Measurements from ENCODE around the gene PLEKHA7. TPM values are rescaled to one million over a fixed set of nuclear protein-coding genes. Genes with fewer than 3 reads are reported as not detected.

The PLEKHA7 gene
- polyA plus RNA-seq, 1 donor (not counting 4 experiments of a cell fraction or from before 2014, with no cell fraction given), result 1.4 TPM

DNA sequence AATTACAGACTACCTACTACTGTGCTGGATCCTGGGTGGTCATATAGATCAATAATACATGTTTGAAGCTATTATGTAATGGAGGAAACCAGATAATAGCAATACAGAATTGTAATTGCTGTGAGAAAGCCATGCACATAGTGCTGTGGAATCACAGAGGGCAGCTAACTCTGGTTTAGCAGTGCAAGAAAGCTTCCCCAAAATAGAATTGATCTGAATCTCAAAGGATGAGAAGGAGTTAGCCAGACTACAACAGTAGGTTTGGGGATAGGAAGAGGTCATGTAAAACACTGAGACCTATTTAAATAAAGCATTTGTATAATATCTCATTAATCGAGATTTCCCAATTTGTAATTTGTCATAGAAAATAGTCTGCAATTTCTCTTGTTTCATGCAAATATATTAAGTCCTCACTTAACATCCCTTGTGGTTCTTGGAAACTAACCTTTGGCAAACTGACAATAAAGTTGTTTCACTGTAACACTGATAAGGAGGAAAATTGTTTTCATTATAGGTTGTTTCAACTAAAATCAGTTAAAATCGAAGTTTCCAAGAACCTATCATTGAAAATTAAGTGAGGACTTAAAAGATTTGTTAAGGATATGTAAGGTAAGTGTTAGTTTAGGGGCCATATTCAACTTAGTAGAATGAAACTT, 268.1 kb downstream of the PLEKHA7 start:
- Histone ChIP-seq H3K9me3 (ENCODE audit: control insufficient read depth, low read depth, low read length) (no peaks in the 10 kb centered on the region), H3K27me3 (ENCODE audit: control insufficient read depth, extremely low read depth, insufficient read depth, low read length) (no peaks in the 10 kb centered on the region), H3K9me1 (ENCODE audit: control insufficient read depth, extremely low read depth, insufficient read depth, low read length) (peaks cover 3% of the 10 kb centered on the region), H4K20me1 (ENCODE audit: control insufficient read depth, extremely low read depth, insufficient read depth, low read length) (peaks cover 6% of the 10 kb centered on the region), H3K4me2 (ENCODE audit: control insufficient read depth, extremely low read depth, insufficient read depth, low read depth, low read length) (no peak overlapping the region), H3K27ac (ENCODE audit: control insufficient read depth, insufficient read depth, low read length) (no peak overlapping the region), H3K4me3 (ENCODE audit: control insufficient read depth in 2 of 3, extremely low read depth in 1 of 3, insufficient read depth in 2 of 3, low read depth in 1 of 3, low read length in 3 of 3) (no peak overlapping the region), H3K9ac (ENCODE audit: control insufficient read depth, extremely low read depth, insufficient read depth, low read length) (no peak overlapping the region), H2AFZ (ENCODE audit: control insufficient read depth, low read length) (no peak overlapping the region), H3K36me3 (ENCODE audit: control insufficient read depth in 2 of 2, extremely low read depth in 1 of 2, insufficient read depth in 2 of 2, low read length in 2 of 2) (peaks cover 17 to 31% of the 10 kb centered on the region in 2 experiments), H3K79me2 (ENCODE audit: control insufficient read depth, insufficient read depth, low read length) (peaks cover 49% of the 10 kb centered on the region), H3K4me1 (ENCODE audit: control insufficient read depth, extremely low read depth, insufficient read depth, low read length) (peaks cover 3% of the 10 kb centered on the region)
- FAIRE-seq (no peak), DNase-seq (ENCODE audit: low read depth, low spot score) (no peak)
- no peak for TF ChIP-seq EZH2 (IDR thresholded peaks at IDR 0.05; ENCODE audit: low read length)
- TF ChIP-seq, protein P1, sequence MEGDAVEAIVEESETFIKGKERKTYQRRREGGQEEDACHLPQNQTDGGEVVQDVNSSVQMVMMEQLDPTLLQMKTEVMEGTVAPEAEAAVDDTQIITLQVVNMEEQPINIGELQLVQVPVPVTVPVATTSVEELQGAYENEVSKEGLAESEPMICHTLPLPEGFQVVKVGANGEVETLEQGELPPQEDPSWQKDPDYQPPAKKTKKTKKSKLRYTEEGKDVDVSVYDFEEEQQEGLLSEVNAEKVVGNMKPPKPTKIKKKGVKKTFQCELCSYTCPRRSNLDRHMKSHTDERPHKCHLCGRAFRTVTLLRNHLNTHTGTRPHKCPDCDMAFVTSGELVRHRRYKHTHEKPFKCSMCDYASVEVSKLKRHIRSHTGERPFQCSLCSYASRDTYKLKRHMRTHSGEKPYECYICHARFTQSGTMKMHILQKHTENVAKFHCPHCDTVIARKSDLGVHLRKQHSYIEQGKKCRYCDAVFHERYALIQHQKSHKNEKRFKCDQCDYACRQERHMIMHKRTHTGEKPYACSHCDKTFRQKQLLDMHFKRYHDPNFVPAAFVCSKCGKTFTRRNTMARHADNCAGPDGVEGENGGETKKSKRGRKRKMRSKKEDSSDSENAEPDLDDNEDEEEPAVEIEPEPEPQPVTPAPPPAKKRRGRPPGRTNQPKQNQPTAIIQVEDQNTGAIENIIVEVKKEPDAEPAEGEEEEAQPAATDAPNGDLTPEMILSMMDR (optimal IDR thresholded peaks at IDR 0.05 in 1 of 3, IDR thresholded peaks at IDR 0.05 in 1 of 3, conservative IDR thresholded peaks at IDR 0.05 in 1 of 3; ENCODE audit: extremely low read depth in 1 of 3, insufficient read depth in 2 of 3, low read length in 3 of 3), result no peak
- dilution Hi-C loops (cut with MboI; ENCODE audit: extremely low pct_ligation_motif_present, low sequenced_read_pairs), result no loop called here

DNA sequence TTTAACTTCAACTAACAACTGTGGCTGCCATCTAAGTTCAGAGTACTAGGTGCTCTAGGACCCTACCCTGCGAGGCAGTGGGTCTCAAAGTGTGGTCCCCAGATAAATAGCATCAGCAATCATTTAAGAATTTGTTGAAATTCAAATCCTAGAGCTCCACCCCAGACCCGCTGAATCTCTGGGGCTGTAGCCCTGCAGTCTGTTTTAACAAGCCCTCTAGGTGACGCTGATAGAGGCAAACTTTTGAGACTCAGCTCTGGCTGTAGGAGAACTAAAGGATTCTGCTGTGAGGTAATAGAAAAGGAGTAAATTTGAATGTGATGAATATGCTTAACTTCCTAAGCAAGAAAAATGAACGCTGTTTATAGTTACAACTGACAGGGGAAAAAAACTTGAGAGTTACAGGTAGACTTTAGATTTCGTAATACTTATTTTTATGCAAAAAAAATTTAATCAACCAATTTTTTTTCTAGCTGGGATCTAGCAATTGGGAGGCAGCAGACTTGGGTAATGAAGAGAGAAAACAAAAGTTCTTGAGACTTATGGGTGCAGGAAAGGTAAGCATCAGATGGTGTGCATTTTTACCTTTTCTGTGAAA, 270.0 kb downstream of the PLEKHA7 start:
- Histone ChIP-seq H3K9me1 (ENCODE audit: control insufficient read depth, extremely low read depth, insufficient read depth, low read length) (peaks cover under 1% of the 10 kb centered on the region), H3K79me2 (ENCODE audit: control insufficient read depth, insufficient read depth, low read length) (peaks cover 66% of the 10 kb centered on the region), H3K27ac (ENCODE audit: control insufficient read depth, insufficient read depth, low read length) (no peak overlapping the region), H3K27me3 (ENCODE audit: control insufficient read depth, extremely low read depth, insufficient read depth, low read length) (no peaks in the 10 kb centered on the region), H3K36me3 (ENCODE audit: control insufficient read depth in 2 of 2, extremely low read depth in 1 of 2, insufficient read depth in 2 of 2, low read length in 2 of 2) (peaks cover 4 to 18% of the 10 kb centered on the region in 2 experiments), H3K9me3 (ENCODE audit: control insufficient read depth, low read depth, low read length) (no peaks in the 10 kb centered on the region), H3K4me3 (ENCODE audit: control insufficient read depth in 2 of 3, extremely low read depth in 1 of 3, insufficient read depth in 2 of 3, low read depth in 1 of 3, low read length in 3 of 3) (no peak overlapping the region), H3K4me2 (ENCODE audit: control insufficient read depth, extremely low read depth, insufficient read depth, low read depth, low read length) (no peak overlapping the region), H3K9ac (ENCODE audit: control insufficient read depth, extremely low read depth, insufficient read depth, low read length) (no peak overlapping the region), H2AFZ (ENCODE audit: control insufficient read depth, low read length) (no peak overlapping the region), H3K4me1 (ENCODE audit: control insufficient read depth, extremely low read depth, insufficient read depth, low read length) (peaks cover 10% of the 10 kb centered on the region), H4K20me1 (ENCODE audit: control insufficient read depth, extremely low read depth, insufficient read depth, low read length) (peaks cover 6% of the 10 kb centered on the region)
- dilution Hi-C loops (cut with MboI; ENCODE audit: extremely low pct_ligation_motif_present, low sequenced_read_pairs), result no loop called here
- TF ChIP-seq, protein P1 (optimal IDR thresholded peaks at IDR 0.05 in 1 of 3, IDR thresholded peaks at IDR 0.05 in 1 of 3, conservative IDR thresholded peaks at IDR 0.05 in 1 of 3; ENCODE audit: extremely low read depth in 1 of 3, insufficient read depth in 2 of 3, low read length in 3 of 3), result no peak
- no peak for TF ChIP-seq EZH2 (IDR thresholded peaks at IDR 0.05; ENCODE audit: low read length)
- FAIRE-seq, result no peak
- no peak for DNase-seq (ENCODE audit: low read depth, low spot score)

Data from keratinocyte (primary cell).